Activated T-cell treated with anti-CD3 and anti-CD28 coated beads, Interleukin-2, amount 50 U/mL, for 72 hours (primary cell): ENCODE measurements around the gene TSTD2. TPM values are rescaled to one million over a fixed set of nuclear protein-coding genes. Genes with fewer than 3 reads are reported as not detected.

ENCODE experiments used
- ATAC-seq, 2 donors: fragments of 150-1000 bp; cut with Tn5 transposase; replicated peaks in 1 of 2; 2 replicates each; pipeline ENCODE4 v1.10.0; 2021; ENCODE audit warnings: moderate library complexity in 2 of 2, mild to moderate bottlenecking in 1 of 2
- DNase-seq, 2 donors: peaks; one replicate each; pipeline ENCODE4 v3.0.0; 2021 to 2022; ENCODE audit warnings: mixed read lengths in 1 of 2
- H3K27ac Mint-ChIP-seq: one replicate; pipeline ENCODE4 v1.8.0; 2022; ENCODE audit warnings: mild to moderate bottlenecking, moderate library complexity, mixed read lengths
- H3K27me3 Mint-ChIP-seq: one replicate; pipeline ENCODE4 v1.8.0; 2022; ENCODE audit warnings: low read depth, mixed read lengths
- H3K36me3 Mint-ChIP-seq, 2 donors: one replicate each; pipeline ENCODE4 v1.8.0; 2022; ENCODE audit warnings: mixed read lengths in 2 of 2, mild to moderate bottlenecking in 1 of 2; ENCODE audit not compliant: insufficient read depth in 2 of 2
- H3K4me1 Mint-ChIP-seq: one replicate; pipeline ENCODE4 v1.8.0; 2022; ENCODE audit warnings: low read depth, mixed read lengths
- H3K4me3 Mint-ChIP-seq, 2 donors: one replicate each; pipeline ENCODE4 v1.8.0; 2022; ENCODE audit warnings: mild to moderate bottlenecking in 2 of 2, mixed read lengths in 2 of 2, moderate library complexity in 2 of 2
- H3K9me3 Mint-ChIP-seq, 2 donors: one replicate each; pipeline ENCODE4 v1.8.0; 2022; ENCODE audit warnings: mixed read lengths in 2 of 2
- total RNA-seq, 2 donors: library from RNA; stranded (reverse); gene quantifications; one replicate each; pipeline ENCODE4 v1.2.3, GENCODE V29; 2022

Gene TSTD2
- total RNA-seq, 2 donors from 2014 or later: 18.7 to 23.3 TPM

DNA sequence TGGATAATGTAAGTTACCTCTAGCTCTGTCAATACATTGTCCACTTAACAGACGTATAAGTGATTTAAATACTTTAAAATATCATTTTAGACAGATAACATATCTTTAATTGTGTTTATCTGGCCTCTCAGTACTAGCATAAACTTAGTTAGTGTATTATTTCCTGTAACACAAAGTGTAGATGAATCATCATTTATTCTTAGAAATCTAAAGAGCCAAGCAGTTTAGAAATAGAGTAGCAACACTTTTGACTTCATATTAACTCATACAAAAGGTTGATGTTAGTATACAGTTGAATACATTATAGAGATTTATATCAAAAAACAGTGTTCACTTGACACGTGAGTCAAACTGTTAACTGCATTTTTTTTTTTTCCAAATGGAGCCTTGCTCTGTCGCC is 18.5 kb upstream of the TSTD2 start:
- H3K9me3 Mint-ChIP-seq: no peaks in the 10 kb centered on the region
- peaks cover 7 to 32% of the 10 kb centered on the region in 2 donors for H3K36me3 Mint-ChIP-seq
- no peaks in the 10 kb centered on the region for H3K27me3 Mint-ChIP-seq
- H3K4me3 Mint-ChIP-seq: no peak overlapping the region
- no peak for DNase-seq
- H3K4me1 Mint-ChIP-seq: no peaks in the 10 kb centered on the region
- ATAC-seq: peak; percentile 34 to 70
- H3K27ac Mint-ChIP-seq: peak overlapping the region; percentile 92

DNA sequence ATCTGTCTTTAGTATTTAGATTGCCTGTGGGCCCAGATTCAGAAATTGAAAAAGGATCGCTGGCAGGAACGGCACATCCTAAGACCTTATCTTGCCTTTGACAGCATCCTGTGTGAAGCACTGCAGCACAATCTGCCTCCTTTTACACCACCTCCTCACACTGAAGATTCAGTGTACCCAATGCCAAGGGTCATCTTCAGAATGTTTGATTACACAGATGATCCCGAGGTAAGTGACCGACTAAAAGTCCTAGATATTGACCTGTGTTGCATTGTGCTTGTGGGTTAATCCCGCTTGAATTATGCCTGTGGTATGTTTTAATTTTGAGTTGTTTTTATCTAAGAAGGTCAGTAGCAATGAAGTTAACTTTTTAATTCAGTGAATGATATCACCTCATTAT is 14.8 kb upstream of the TSTD2 start:
- no peak for ATAC-seq
- no peak for DNase-seq
- Mint-ChIP-seq H3K27ac (no peak overlapping the region), H3K4me3 (no peak overlapping the region), H3K4me1 (peaks cover 5% of the 10 kb centered on the region), H3K9me3 (no peaks in the 10 kb centered on the region), H3K27me3 (no peaks in the 10 kb centered on the region), H3K36me3 (peaks cover 8 to 20% of the 10 kb centered on the region in 2 donors)

- Mint-ChIP-seq H3K9me3 (no peaks in the 10 kb centered on the region), H3K27ac (no peak overlapping the region), H3K27me3 (no peaks in the 10 kb centered on the region), H3K4me1 (peaks cover 5% of the 10 kb centered on the region), H3K4me3 (no peak overlapping the region), H3K36me3 (peaks cover 6 to 19% of the 10 kb centered on the region in 2 donors)
- DNase-seq (no peak), ATAC-seq (no peak)
Measured at GRCh38 chr9:97645720-97646119, 12.6 kb upstream of the TSTD2 start.

GRCh38 chr9:97640325-97640724 is 7.2 kb upstream of the TSTD2 start:
- peak overlapping the region; percentile 18 for H3K27ac Mint-ChIP-seq
- no peaks in the 10 kb centered on the region for H3K27me3 Mint-ChIP-seq
- DNase-seq: no peak
- no peaks in the 10 kb centered on the region for H3K9me3 Mint-ChIP-seq
- ATAC-seq: no peak
- H3K4me3 Mint-ChIP-seq: no peak overlapping the region
- H3K36me3 Mint-ChIP-seq: peaks cover 2 to 14% of the 10 kb centered on the region in 2 donors
- H3K4me1 Mint-ChIP-seq: peaks cover 41% of the 10 kb centered on the region

DNA sequence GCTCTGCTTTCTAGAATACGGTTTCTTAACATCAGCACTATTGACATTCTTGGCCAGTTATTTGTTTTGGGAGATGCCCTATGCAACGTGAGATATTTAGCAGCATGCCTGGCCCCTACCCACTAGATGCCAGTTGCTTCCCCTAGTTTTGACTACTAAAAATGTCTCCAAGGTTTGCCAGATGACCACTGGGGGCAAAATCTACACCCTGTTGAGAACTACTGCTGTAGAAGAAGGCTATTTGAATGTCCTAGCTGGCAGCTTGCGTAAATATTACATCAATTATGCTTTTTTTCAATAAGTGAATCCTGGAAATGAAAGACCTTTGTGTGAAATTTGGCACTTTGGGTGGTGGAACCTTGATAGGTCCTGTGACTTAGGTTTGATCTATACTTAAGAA is 5.5 kb upstream of the TSTD2 start:
- Mint-ChIP-seq H3K27ac (no peak overlapping the region), H3K27me3 (no peaks in the 10 kb centered on the region), H3K4me3 (no peak overlapping the region), H3K9me3 (no peaks in the 10 kb centered on the region), H3K4me1 (peaks cover 51% of the 10 kb centered on the region), H3K36me3 (peaks cover 2 to 11% of the 10 kb centered on the region in 2 donors)
- ATAC-seq: no peak
- DNase-seq: no peak

GRCh38 chr9:97636903-97637302 is 3.7 kb upstream of the TSTD2 start:
- no peak for ATAC-seq
- Mint-ChIP-seq H3K36me3 (peaks cover 0 to 10% of the 10 kb centered on the region in 2 donors), H3K27ac (peak overlapping the region; percentile 26), H3K4me3 (peak overlapping the region; percentile 25 to 63), H3K9me3 (no peaks in the 10 kb centered on the region), H3K27me3 (no peaks in the 10 kb centered on the region), H3K4me1 (peaks cover 53% of the 10 kb centered on the region)
- DNase-seq: no peak

- H3K27me3 Mint-ChIP-seq: no peaks in the 10 kb centered on the region
- H3K27ac Mint-ChIP-seq: peak overlapping the region; percentile 95
- no peak for DNase-seq
- peak overlapping the region; percentile 95 to 100 for H3K4me3 Mint-ChIP-seq
- no peak for ATAC-seq
- H3K4me1 Mint-ChIP-seq: peaks cover 71% of the 10 kb centered on the region
- H3K9me3 Mint-ChIP-seq: no peaks in the 10 kb centered on the region
- H3K36me3 Mint-ChIP-seq: peaks cover 0 to 7% of the 10 kb centered on the region in 2 donors
Measured at GRCh38 chr9:97635026-97635425, 1.9 kb upstream of the TSTD2 start.

- peak overlapping the region; percentile 95 to 100 for H3K4me3 Mint-ChIP-seq
- H3K36me3 Mint-ChIP-seq: peaks cover 0 to 7% of the 10 kb centered on the region in 2 donors
- peak overlapping the region; percentile 95 for H3K27ac Mint-ChIP-seq
- H3K4me1 Mint-ChIP-seq: peaks cover 73% of the 10 kb centered on the region
- H3K27me3 Mint-ChIP-seq: no peaks in the 10 kb centered on the region
- ATAC-seq (no peak), DNase-seq (no peak)
- H3K9me3 Mint-ChIP-seq: no peaks in the 10 kb centered on the region
Measured at GRCh38 chr9:97633859-97634490, 807 bp upstream of the TSTD2 start.

- peaks cover 0 to 7% of the 10 kb centered on the region in 2 donors for H3K36me3 Mint-ChIP-seq
- no peaks in the 10 kb centered on the region for H3K9me3 Mint-ChIP-seq
- peak overlapping the region; percentile 95 to 100 for H3K4me3 Mint-ChIP-seq
- DNase-seq: peak in 1 of 2 donors; percentile 21
- ATAC-seq: no peak
- H3K4me1 Mint-ChIP-seq: peaks cover 63% of the 10 kb centered on the region
- peak overlapping the region; percentile 96 for H3K27ac Mint-ChIP-seq
- no peaks in the 10 kb centered on the region for H3K27me3 Mint-ChIP-seq
Measured at GRCh38 chr9:97632248-97632984, 752 bp downstream of the TSTD2 start.

- ATAC-seq: no peak
- H3K9me3 Mint-ChIP-seq: no peaks in the 10 kb centered on the region
- no peaks in the 10 kb centered on the region for H3K27me3 Mint-ChIP-seq
- no peak for DNase-seq
- H3K4me1 Mint-ChIP-seq: peaks cover 49% of the 10 kb centered on the region
- H3K27ac Mint-ChIP-seq: no peak overlapping the region
- peaks cover 0 to 4% of the 10 kb centered on the region in 2 donors for H3K36me3 Mint-ChIP-seq
- H3K4me3 Mint-ChIP-seq: no peak overlapping the region
Measured at GRCh38 chr9:97630591-97630990, 2.6 kb downstream of the TSTD2 start.

GRCh38 chr9:97629156-97629555 is 4.0 kb downstream of the TSTD2 start:
- H3K27me3 Mint-ChIP-seq: no peaks in the 10 kb centered on the region

GRCh38 chr9:97628668-97629067 is 4.5 kb downstream of the TSTD2 start:
- no peaks in the 10 kb centered on the region for H3K9me3 Mint-ChIP-seq
- no peaks in the 10 kb centered on the region for H3K27me3 Mint-ChIP-seq
- DNase-seq (no peak), ATAC-seq (no peak)
- no peak overlapping the region for H3K27ac Mint-ChIP-seq
- H3K36me3 Mint-ChIP-seq: peaks cover 0 to 7% of the 10 kb centered on the region in 2 donors
- no peak overlapping the region for H3K4me3 Mint-ChIP-seq
- H3K4me1 Mint-ChIP-seq: peaks cover 34% of the 10 kb centered on the region

More at GRCh38 chr9:97629156-97629555, 4.0 kb downstream of the TSTD2 start:
- Mint-ChIP-seq H3K4me1 (peaks cover 34% of the 10 kb centered on the region), H3K36me3 (peaks cover 0 to 4% of the 10 kb centered on the region in 2 donors), H3K27ac (no peak overlapping the region), H3K4me3 (no peak overlapping the region), H3K9me3 (no peaks in the 10 kb centered on the region)
- no peak for DNase-seq
- ATAC-seq: no peak

DNA sequence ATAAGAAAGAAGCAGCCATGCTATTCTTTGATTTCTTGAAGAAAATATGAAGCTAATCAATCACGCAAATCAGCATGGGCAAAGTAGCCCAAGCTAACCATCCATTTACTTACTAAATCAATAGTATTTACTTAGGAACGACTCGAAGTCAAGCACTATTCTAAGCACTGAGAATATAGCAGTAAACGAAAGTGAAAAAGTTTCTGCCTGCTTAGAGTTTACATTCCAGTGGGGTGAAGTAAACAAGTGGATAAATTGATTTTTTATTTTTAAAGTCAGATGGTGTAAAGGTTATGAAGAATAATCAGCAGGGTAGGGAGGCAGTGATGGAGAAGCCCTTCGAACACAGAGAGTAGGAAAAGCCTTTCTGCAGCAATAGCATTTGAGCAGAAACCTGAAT is 5.5 kb downstream of the TSTD2 start:
- Mint-ChIP-seq H3K4me1 (peaks cover 34% of the 10 kb centered on the region), H3K36me3 (peaks cover 0 to 7% of the 10 kb centered on the region in 2 donors), H3K4me3 (no peak overlapping the region), H3K27me3 (no peaks in the 10 kb centered on the region), H3K27ac (no peak overlapping the region), H3K9me3 (no peaks in the 10 kb centered on the region)
- DNase-seq (no peak), ATAC-seq (no peak)
